SK-N-SH (cell line): Measurements from ENCODE around the gene NT5C3A. TPM values are rescaled to one million over a fixed set of nuclear protein-coding genes. Genes with fewer than 3 reads are reported as not detected.

Experiments used
- CTCF ChIA-PET: fragments of 300-600, 350-600 bp; formaldehyde crosslinking; extraction: SDS; loops from one replicate; lab custom pipeline; 2021; lab: Yijun Ruan, JAX
- POLR2A ChIA-PET: fragments of 350-600 bp; sonication (Branson Sonifier 250); formaldehyde crosslinking; extraction: SDS; loops from one replicate; lab custom pipeline; 2020; ENCODE audit warnings: antibody characterized with exemption, inconsistent platforms; lab: Yijun Ruan, JAX
- DNase-seq: peaks from one replicate; pipeline ENCODE4 v3.0.0; 2012
- H2AFZ ChIP-seq: fragments of 200-600 bp; sonication (generic); 2 replicates; pipeline ENCODE4 v1.8.1; 2016; ENCODE audit warnings: antibody characterized with exemption, mild to moderate bottlenecking, low read depth
- H3F3A ChIP-seq: fragments of 200-600 bp; sonication (generic); replicated peaks from 2 replicates; pipeline ENCODE3; 2016; ENCODE audit warnings: antibody characterized with exemption, mild to moderate bottlenecking; ENCODE audit not compliant: insufficient read depth
- H3K27ac ChIP-seq, 2 experiments: fragments of 200-500 bp in 1 of 2; fragments of 200-600 bp in 1 of 2; sonication (Bioruptor generic) in 1 of 2; sonication (generic), shearing (Covaris generic) in 1 of 2; 2 replicates each; pipeline versions ENCODE4 v1.5.1 to v1.6.1; 2014 to 2016; ENCODE audit warnings: low read depth in 2 of 2, inconsistent platforms in 1 of 2, low read length in 1 of 2, mild to moderate bottlenecking in 1 of 2, mixed read lengths in 1 of 2
- H3K27me3 ChIP-seq: fragments of 200-600 bp; sonication (generic), shearing (Covaris generic); 2 replicates; pipeline ENCODE4 v1.6.1; 2016; ENCODE audit warnings: mixed run types; ENCODE audit not compliant: insufficient read depth
- H3K36me3 ChIP-seq, 2 experiments: fragments of 200-500 bp in 1 of 2; fragments of 200-600 bp in 1 of 2; sonication (Bioruptor generic) in 1 of 2; sonication (generic) in 1 of 2; replicated peaks in 1 of 2; 2 replicates each; pipeline versions ENCODE3 to v1.5.1; 2014 to 2016; ENCODE audit warnings: low read length in 1 of 2, mild to moderate bottlenecking in 1 of 2; ENCODE audit not compliant: insufficient read depth in 2 of 2, control insufficient read depth in 1 of 2
- H3K4me1 ChIP-seq, 2 experiments: fragments of 200-500 bp in 1 of 2; fragments of 200-600 bp in 1 of 2; sonication (Bioruptor generic) in 1 of 2; sonication (generic), shearing (Covaris generic) in 1 of 2; 2 replicates each; pipeline versions ENCODE4 v1.5.1 to v1.6.1; 2014 to 2016; ENCODE audit warnings: low read depth in 1 of 2, low read length in 1 of 2, mixed run types in 1 of 2; ENCODE audit not compliant: insufficient read depth in 2 of 2, control insufficient read depth in 1 of 2
- H3K4me2 ChIP-seq: fragments of 200-600 bp; sonication (generic), shearing (Covaris generic); 2 replicates; pipeline ENCODE4 v1.6.1; 2017; ENCODE audit warnings: mixed run types
- H3K4me3 ChIP-seq, 2 experiments: fragments of 200-500 bp in 1 of 2; fragments of 200-600 bp in 1 of 2; sonication (Bioruptor generic) in 1 of 2; sonication (generic), shearing (Covaris generic) in 1 of 2; 2 replicates each; pipeline versions ENCODE4 v1.5.1 to v1.8.1; 2014 to 2016; ENCODE audit warnings: low read depth in 2 of 2, inconsistent platforms in 1 of 2, low read length in 1 of 2, mild to moderate bottlenecking in 1 of 2, mixed read lengths in 1 of 2, moderate library complexity in 1 of 2
- H3K79me2 ChIP-seq: fragments of 200-600 bp; sonication (generic); 2 replicates; pipeline ENCODE4 v1.8.1; 2017; ENCODE audit warnings: mild to moderate bottlenecking; ENCODE audit not compliant: insufficient read depth
- H3K9ac ChIP-seq: fragments of 200-600 bp; sonication (generic); 2 replicates; pipeline ENCODE4 v1.6.1; 2017; ENCODE audit warnings: mixed run types
- H3K9me2 ChIP-seq: fragments of 200-600 bp; sonication (generic); 2 replicates; pipeline ENCODE4 v1.6.1; 2017; ENCODE audit warnings: mixed run types
- H3K9me3 ChIP-seq: fragments of 200-600 bp; sonication (generic); 2 replicates; pipeline ENCODE4 v1.6.1; 2017; ENCODE audit warnings: mixed run types, mild to moderate bottlenecking, moderate library complexity
- H4K20me1 ChIP-seq: fragments of 200-600 bp; sonication (generic); 2 replicates; pipeline ENCODE4 v1.6.1; 2017; ENCODE audit warnings: mild to moderate bottlenecking, mixed run types; ENCODE audit not compliant: insufficient read depth
- CHD2 ChIP-seq: fragments of 150-350 bp; IDR thresholded peaks from 2 replicates; pipeline ENCODE4 v1.6.1; 2018; ENCODE audit warnings: low read length; ENCODE audit not compliant: partially characterized antibody
- ELF1 ChIP-seq: IDR thresholded peaks from 2 replicates; pipeline ENCODE4 v1.4.0; 2012
- EP300 ChIP-seq, 2 experiments: IDR thresholded peaks; 2 replicates each; pipeline versions ENCODE4 v1.4.0 to v1.6.1; 2012; ENCODE audit warnings: borderline replicate concordance in 1 of 2, low read depth in 1 of 2, low read length in 1 of 2
- EZH2phosphoT487 ChIP-seq: fragments of 200-600 bp; sonication (generic); IDR thresholded peaks from 2 replicates; pipeline ENCODE4 v1.6.1; 2017; ENCODE audit warnings: low read depth, mixed run types, mild to moderate bottlenecking, antibody characterized with exemption, moderate library complexity, borderline replicate concordance
- FOXJ3 ChIP-seq: sonication (generic); formaldehyde crosslinking; IDR thresholded peaks from 2 replicates; pipeline ENCODE4 v1.5.1; 2020; ENCODE audit warnings: mild to moderate bottlenecking, missing genetic modification reagents
- FOXM1 ChIP-seq: IDR thresholded peaks from 2 replicates; pipeline ENCODE4 v1.4.0; 2012; ENCODE audit warnings: low read depth, mild to moderate bottlenecking
- GABPA ChIP-seq: IDR thresholded peaks from 2 replicates; pipeline ENCODE4 v1.4.0; 2012; ENCODE audit warnings: low read depth, mild to moderate bottlenecking
- GATA2 ChIP-seq: sonication (generic); formaldehyde crosslinking; IDR thresholded peaks from 2 replicates; pipeline ENCODE4 v1.5.0; 2020; ENCODE audit warnings: mild to moderate bottlenecking, missing genetic modification reagents
- JUND ChIP-seq: IDR thresholded peaks from 2 replicates; pipeline ENCODE4 v1.4.0; 2012
- MEF2A ChIP-seq: IDR thresholded peaks from 2 replicates; pipeline ENCODE4 v1.4.0; 2012; ENCODE audit warnings: low read depth, borderline replicate concordance
- MXI1 ChIP-seq: IDR thresholded peaks from 2 replicates; pipeline ENCODE4 v1.6.1; 2012; ENCODE audit warnings: mild to moderate bottlenecking, low read depth, low read length, improper control_type of control experiment
- NRF1 ChIP-seq: IDR thresholded peaks from 2 replicates; pipeline ENCODE4 v1.6.1; 2012; ENCODE audit warnings: low read depth, mild to moderate bottlenecking, low read length
- POLR2AphosphoS5 ChIP-seq: IDR thresholded peaks from 2 replicates; pipeline ENCODE4 v1.6.1; 2012; ENCODE audit warnings: low read depth, low read length
- RCOR1 ChIP-seq: fragments of 150-350 bp; IDR thresholded peaks from 2 replicates; pipeline ENCODE4 v1.6.1; 2017; ENCODE audit warnings: antibody characterized with exemption, low read length
- RXRA ChIP-seq: IDR thresholded peaks from 2 replicates; pipeline ENCODE4 v1.4.0; 2012; ENCODE audit warnings: low read depth, mild to moderate bottlenecking, borderline replicate concordance
- SIN3A ChIP-seq: IDR thresholded peaks from 2 replicates; pipeline ENCODE4 v1.6.1; 2012; ENCODE audit warnings: low read depth, mild to moderate bottlenecking, low read length, moderate library complexity, borderline replicate concordance
- TAF1 ChIP-seq: IDR thresholded peaks from 2 replicates; pipeline ENCODE4 v1.6.1; 2012; ENCODE audit warnings: low read depth, mild to moderate bottlenecking, low read length, moderate library complexity, borderline replicate concordance
- YY1 ChIP-seq: IDR thresholded peaks from 2 replicates; pipeline ENCODE4 v1.4.0; 2012; ENCODE audit warnings: low read depth, mild to moderate bottlenecking
- WGBS: methylation state at CpG from one replicate; pipeline ENCODE4 v1.1.6; 2017; ENCODE audit warnings: low lambda C conversion rate; 5-methylcytosine and 5-hydroxymethylcytosine counted together
- polyA plus RNA-seq, 3 experiments: library from polyadenylated mRNA; depleted of rRNA; stranded (reverse); fragments of >200 nt; gene quantifications; 2 replicates each; pipeline ENCODE4 v1.2.3, GENCODE V29; 2012
- TF ChIP-seq, protein P1 (sequence below): fragments of 150-350 bp; IDR thresholded peaks from 2 replicates; pipeline ENCODE4 v1.6.1; 2017; ENCODE audit warnings: antibody characterized with exemption, low read length, low read depth, borderline replicate concordance
- TF ChIP-seq, protein P2 (sequence below): IDR thresholded peaks from 2 replicates; pipeline ENCODE4 v1.4.0; 2012; ENCODE audit warnings: low read depth
- TF ChIP-seq, protein P3 (sequence below): IDR thresholded peaks from 2 replicates; pipeline ENCODE4 v1.6.1; 2012; ENCODE audit warnings: mild to moderate bottlenecking, low read depth, low read length, moderate library complexity
- TF ChIP-seq, protein P4 (sequence below): IDR thresholded peaks from 2 replicates; pipeline ENCODE4 v1.4.0; 2012; ENCODE audit warnings: low read depth, borderline replicate concordance
- TF ChIP-seq, protein P5 (sequence below): IDR thresholded peaks from 2 replicates; pipeline ENCODE4; 2012

The NT5C3A gene
- polyA plus RNA-seq, 1 of the 3 experiments (the other 2 are of a cell fraction): 13.2 TPM

DNA sequence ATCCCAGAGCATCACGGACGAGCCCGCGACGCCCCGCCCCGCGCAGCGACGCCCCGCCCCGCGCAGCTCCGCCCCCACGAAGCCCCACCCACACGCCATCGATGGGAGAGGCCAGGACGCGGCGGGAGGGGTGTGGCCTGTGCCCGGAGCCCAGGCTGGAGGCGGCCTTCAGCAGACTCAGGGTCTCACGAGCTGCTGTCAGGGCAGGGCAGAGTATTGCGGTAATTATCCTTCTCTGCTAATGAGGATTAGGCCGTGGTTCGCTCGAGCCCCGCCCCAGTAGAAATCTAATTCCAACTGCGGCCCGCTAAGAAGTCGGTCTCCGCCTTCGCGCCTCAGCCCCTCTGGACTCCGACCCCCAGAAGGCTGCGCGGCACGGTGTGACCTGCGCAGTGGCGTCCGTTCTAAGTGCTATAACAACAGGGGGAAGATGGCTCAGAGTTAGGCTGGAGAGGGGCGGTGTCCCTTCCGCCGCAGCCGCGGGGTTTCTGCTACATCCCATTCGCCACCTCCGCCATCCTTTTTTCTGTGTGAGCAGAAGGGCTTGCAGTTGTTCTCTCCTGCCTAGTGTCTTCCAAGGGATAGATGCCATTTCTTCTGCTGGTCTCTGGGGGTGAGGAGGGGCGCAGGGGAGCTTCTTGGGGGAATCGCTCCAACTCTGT is 337 bp upstream of the NT5C3A start:
- CTCF ChIA-PET: interaction anchor here (0.7 to 8.1 kb wide), 9 partner anchors 14 to 216 kb away, joined by 3 to 64 read pairs (median 4); partner anchors contain the start of genes FKBP9 and RP9
- 2% methylated on average over 48 of the region's 50 CpGs for WGBS
- peak; percentile 99 for DNase-seq
- TF ChIP-seq RCOR1 (peak; percentile 45; the same call in 1 of the 2 replicates), FOXM1 (no peak), GATA2 (no peak), GABPA (peak; percentile 53; the same call in 1 of the 2 replicates), ELF1 (no peak), SIN3A (peak; percentile 68; the same call in 1 of the 2 replicates), TAF1 (peak; percentile 89), YY1 (peak; percentile 88), FOXJ3 (no peak), RXRA (no peak), POLR2AphosphoS5 (peak; percentile 87), NRF1 (peak; percentile 90), MXI1 (no peak; the same call in 1 of the 2 replicates), CHD2 (peak; percentile 74), EZH2phosphoT487 (no peak), JUND (no peak), EP300 (IDR thresholded peaks at IDR 0.05; ENCODE audit: borderline replicate concordance in 1 of 2, low read depth in 1 of 2, low read length in 1 of 2) (no peak), MEF2A (no peak)
- TF ChIP-seq, protein P1, sequence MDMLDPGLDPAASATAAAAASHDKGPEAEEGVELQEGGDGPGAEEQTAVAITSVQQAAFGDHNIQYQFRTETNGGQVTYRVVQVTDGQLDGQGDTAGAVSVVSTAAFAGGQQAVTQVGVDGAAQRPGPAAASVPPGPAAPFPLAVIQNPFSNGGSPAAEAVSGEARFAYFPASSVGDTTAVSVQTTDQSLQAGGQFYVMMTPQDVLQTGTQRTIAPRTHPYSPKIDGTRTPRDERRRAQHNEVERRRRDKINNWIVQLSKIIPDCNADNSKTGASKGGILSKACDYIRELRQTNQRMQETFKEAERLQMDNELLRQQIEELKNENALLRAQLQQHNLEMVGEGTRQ: no peak
- TF ChIP-seq, protein P2, sequence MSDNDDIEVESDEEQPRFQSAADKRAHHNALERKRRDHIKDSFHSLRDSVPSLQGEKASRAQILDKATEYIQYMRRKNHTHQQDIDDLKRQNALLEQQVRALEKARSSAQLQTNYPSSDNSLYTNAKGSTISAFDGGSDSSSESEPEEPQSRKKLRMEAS: peak; percentile 72
- TF ChIP-seq, protein P3, sequence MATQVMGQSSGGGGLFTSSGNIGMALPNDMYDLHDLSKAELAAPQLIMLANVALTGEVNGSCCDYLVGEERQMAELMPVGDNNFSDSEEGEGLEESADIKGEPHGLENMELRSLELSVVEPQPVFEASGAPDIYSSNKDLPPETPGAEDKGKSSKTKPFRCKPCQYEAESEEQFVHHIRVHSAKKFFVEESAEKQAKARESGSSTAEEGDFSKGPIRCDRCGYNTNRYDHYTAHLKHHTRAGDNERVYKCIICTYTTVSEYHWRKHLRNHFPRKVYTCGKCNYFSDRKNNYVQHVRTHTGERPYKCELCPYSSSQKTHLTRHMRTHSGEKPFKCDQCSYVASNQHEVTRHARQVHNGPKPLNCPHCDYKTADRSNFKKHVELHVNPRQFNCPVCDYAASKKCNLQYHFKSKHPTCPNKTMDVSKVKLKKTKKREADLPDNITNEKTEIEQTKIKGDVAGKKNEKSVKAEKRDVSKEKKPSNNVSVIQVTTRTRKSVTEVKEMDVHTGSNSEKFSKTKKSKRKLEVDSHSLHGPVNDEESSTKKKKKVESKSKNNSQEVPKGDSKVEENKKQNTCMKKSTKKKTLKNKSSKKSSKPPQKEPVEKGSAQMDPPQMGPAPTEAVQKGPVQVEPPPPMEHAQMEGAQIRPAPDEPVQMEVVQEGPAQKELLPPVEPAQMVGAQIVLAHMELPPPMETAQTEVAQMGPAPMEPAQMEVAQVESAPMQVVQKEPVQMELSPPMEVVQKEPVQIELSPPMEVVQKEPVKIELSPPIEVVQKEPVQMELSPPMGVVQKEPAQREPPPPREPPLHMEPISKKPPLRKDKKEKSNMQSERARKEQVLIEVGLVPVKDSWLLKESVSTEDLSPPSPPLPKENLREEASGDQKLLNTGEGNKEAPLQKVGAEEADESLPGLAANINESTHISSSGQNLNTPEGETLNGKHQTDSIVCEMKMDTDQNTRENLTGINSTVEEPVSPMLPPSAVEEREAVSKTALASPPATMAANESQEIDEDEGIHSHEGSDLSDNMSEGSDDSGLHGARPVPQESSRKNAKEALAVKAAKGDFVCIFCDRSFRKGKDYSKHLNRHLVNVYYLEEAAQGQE: peak; percentile 45; the same call in 1 of the 2 replicates
- TF ChIP-seq, protein P4, sequence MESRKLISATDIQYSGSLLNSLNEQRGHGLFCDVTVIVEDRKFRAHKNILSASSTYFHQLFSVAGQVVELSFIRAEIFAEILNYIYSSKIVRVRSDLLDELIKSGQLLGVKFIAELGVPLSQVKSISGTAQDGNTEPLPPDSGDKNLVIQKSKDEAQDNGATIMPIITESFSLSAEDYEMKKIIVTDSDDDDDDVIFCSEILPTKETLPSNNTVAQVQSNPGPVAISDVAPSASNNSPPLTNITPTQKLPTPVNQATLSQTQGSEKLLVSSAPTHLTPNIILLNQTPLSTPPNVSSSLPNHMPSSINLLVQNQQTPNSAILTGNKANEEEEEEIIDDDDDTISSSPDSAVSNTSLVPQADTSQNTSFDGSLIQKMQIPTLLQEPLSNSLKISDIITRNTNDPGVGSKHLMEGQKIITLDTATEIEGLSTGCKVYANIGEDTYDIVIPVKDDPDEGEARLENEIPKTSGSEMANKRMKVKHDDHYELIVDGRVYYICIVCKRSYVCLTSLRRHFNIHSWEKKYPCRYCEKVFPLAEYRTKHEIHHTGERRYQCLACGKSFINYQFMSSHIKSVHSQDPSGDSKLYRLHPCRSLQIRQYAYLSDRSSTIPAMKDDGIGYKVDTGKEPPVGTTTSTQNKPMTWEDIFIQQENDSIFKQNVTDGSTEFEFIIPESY: no peak
- TF ChIP-seq, protein P5, sequence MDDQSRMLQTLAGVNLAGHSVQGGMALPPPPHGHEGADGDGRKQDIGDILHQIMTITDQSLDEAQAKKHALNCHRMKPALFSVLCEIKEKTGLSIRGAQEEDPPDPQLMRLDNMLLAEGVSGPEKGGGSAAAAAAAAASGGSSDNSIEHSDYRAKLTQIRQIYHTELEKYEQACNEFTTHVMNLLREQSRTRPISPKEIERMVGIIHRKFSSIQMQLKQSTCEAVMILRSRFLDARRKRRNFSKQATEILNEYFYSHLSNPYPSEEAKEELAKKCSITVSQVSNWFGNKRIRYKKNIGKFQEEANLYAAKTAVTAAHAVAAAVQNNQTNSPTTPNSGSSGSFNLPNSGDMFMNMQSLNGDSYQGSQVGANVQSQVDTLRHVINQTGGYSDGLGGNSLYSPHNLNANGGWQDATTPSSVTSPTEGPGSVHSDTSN: no peak

More for the DNA sequence above, 337 bp upstream of the NT5C3A start:
- H3K27me3 ChIP-seq: no peaks in the 10 kb centered on the region
- peak overlapping the region; percentile 91 to 96 for H3K27ac ChIP-seq
- H3K9ac ChIP-seq: peak overlapping the region; percentile 78
- peak overlapping the region; percentile 78 for H3K4me2 ChIP-seq
- peak overlapping the region; percentile 81 to 85 for H3K4me3 ChIP-seq
- peaks cover under 1 to 2% of the 10 kb centered on the region in 2 experiments for H3K36me3 ChIP-seq
- peaks cover 26% of the 10 kb centered on the region for H3F3A ChIP-seq
- H3K4me1 ChIP-seq: peaks cover 3 to 10% of the 10 kb centered on the region in 2 experiments; a peak in 2 of 4 replicates
- no peaks in the 10 kb centered on the region for H3K9me2 ChIP-seq
- peaks cover 16% of the 10 kb centered on the region for H4K20me1 ChIP-seq
- H3K79me2 ChIP-seq: peaks cover 48% of the 10 kb centered on the region
- H3K9me3 ChIP-seq: peaks cover 12% of the 10 kb centered on the region; the same call in 1 of the 2 replicates
- peak overlapping the region; percentile 97 for H2AFZ ChIP-seq
- POLR2A ChIA-PET: interaction anchor here (1.2 to 2.2 kb wide), 8 partner anchors 9 to 573 kb away, joined by 3 to 14 read pairs (median 7); partner anchors contain the start of genes FKBP9, KBTBD2, LSM5 and RP9
